Calu3 (cell line): ENCODE measurements around the gene PCBP4. TPM values are rescaled to one million over a fixed set of nuclear protein-coding genes. Genes with fewer than 3 reads are reported as not detected.
"Not testable (repeated sequence)": the region's sequence is repeated elsewhere in the genome, so short reads cannot be mapped to it uniquely, and the experiment has no call there.

Source experiments
- BruUV-seq: library from RNA; stranded (reverse); fragments of 400-500 nt; replicated peaks from 2 replicates; lab custom pipeline; 2021; lab: Mats Ljungman, UMichigan
- CTCF ChIA-PET: fragments of 300-600 bp; sonication (Branson Sonifier 250); formaldehyde crosslinking; loops from one replicate; lab custom pipeline; 2022; ENCODE audit warnings: antibody characterized with exemption; lab: Charles Lee
- DNase-seq: peaks from one replicate; pipeline ENCODE4 v3.0.0; 2022
- H3K27ac Mint-ChIP-seq: one replicate; pipeline ENCODE4 v1.8.0; 2022; ENCODE audit warnings: mixed read lengths; ENCODE audit not compliant: unreplicated experiment
- H3K27me3 Mint-ChIP-seq: one replicate; pipeline ENCODE4 v1.8.0; 2022; ENCODE audit warnings: mixed read lengths; ENCODE audit not compliant: unreplicated experiment
- H3K36me3 Mint-ChIP-seq: one replicate; pipeline ENCODE4 v1.8.0; 2022; ENCODE audit warnings: mild to moderate bottlenecking, moderate library complexity, mixed read lengths; ENCODE audit not compliant: insufficient read depth, unreplicated experiment
- H3K4me1 Mint-ChIP-seq: one replicate; pipeline ENCODE4 v1.8.0; 2022; ENCODE audit warnings: mild to moderate bottlenecking, low read depth, mixed read lengths; ENCODE audit not compliant: unreplicated experiment
- H3K4me3 Mint-ChIP-seq: one replicate; pipeline ENCODE4 v1.8.0; 2022; ENCODE audit warnings: mild to moderate bottlenecking, low read depth, moderate library complexity, mixed read lengths; ENCODE audit not compliant: unreplicated experiment
- H3K9me3 Mint-ChIP-seq: one replicate; pipeline ENCODE4 v1.8.0; 2022; ENCODE audit warnings: low read depth, mixed read lengths; ENCODE audit not compliant: unreplicated experiment
- intact Hi-C: fragments of 100-400 bp; cut with micrococcal nuclease; formaldehyde crosslinking; loops from one replicate; pipeline ENCODE4 v1.10.0; 2022; ENCODE audit not compliant: unreplicated experiment
- total RNA-seq: library from RNA; stranded (reverse); gene quantifications from 2 replicates; pipeline ENCODE4 v1.2.3, GENCODE V29; 2022
- TF ChIP-seq, protein P1 (sequence below): fragments of 200-600 bp; IDR thresholded peaks from one replicate; pipeline ENCODE4 v1.8.0; 2022; ENCODE audit warnings: antibody characterized with exemption; ENCODE audit not compliant: unreplicated experiment

Gene PCBP4
- total RNA-seq, 1 experiment from 2014 or later, result 31.5 TPM

DNA sequence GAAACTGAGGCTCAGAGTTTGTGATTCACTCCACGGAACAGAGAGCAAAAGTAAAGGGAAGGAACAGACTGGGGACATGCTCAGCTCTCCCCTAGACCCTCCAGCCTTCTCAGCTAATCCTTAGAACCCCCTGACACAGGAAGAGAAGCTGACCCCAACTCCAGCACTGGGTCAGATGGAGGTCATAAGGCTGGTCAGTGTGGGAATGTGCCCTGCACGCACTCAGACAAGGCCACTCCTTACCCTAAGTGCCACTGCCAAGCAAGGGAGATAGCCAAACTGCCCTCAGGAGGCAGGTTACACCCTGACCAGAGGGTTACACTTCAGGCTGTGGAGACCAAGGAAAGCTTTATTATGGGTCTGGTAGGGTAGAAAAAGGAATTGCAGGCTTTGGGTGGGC lies 27.3 kb upstream of the PCBP4 start:
- TF ChIP-seq, protein P1, sequence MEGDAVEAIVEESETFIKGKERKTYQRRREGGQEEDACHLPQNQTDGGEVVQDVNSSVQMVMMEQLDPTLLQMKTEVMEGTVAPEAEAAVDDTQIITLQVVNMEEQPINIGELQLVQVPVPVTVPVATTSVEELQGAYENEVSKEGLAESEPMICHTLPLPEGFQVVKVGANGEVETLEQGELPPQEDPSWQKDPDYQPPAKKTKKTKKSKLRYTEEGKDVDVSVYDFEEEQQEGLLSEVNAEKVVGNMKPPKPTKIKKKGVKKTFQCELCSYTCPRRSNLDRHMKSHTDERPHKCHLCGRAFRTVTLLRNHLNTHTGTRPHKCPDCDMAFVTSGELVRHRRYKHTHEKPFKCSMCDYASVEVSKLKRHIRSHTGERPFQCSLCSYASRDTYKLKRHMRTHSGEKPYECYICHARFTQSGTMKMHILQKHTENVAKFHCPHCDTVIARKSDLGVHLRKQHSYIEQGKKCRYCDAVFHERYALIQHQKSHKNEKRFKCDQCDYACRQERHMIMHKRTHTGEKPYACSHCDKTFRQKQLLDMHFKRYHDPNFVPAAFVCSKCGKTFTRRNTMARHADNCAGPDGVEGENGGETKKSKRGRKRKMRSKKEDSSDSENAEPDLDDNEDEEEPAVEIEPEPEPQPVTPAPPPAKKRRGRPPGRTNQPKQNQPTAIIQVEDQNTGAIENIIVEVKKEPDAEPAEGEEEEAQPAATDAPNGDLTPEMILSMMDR, result no peak
- TSS peak; percentile 62 for BruUV-seq
- DNase-seq, result no peak
- H3K27me3 Mint-ChIP-seq, result no peaks in the 10 kb centered on the region
- H3K4me3 Mint-ChIP-seq, result peak overlapping the region; percentile 89
- intact Hi-C loops, result no loop called here
- no peaks in the 10 kb centered on the region for H3K9me3 Mint-ChIP-seq
- H3K4me1 Mint-ChIP-seq, result peaks cover 26% of the 10 kb centered on the region
- CTCF ChIA-PET, result interaction anchor here (1.8 kb wide), 1 partner anchor 11 kb away, joined by 11 read pairs; the partner anchor contains the start of gene ACY1
- peak overlapping the region; percentile 99 for H3K27ac Mint-ChIP-seq
- H3K36me3 Mint-ChIP-seq, result peaks cover 63% of the 10 kb centered on the region

DNA sequence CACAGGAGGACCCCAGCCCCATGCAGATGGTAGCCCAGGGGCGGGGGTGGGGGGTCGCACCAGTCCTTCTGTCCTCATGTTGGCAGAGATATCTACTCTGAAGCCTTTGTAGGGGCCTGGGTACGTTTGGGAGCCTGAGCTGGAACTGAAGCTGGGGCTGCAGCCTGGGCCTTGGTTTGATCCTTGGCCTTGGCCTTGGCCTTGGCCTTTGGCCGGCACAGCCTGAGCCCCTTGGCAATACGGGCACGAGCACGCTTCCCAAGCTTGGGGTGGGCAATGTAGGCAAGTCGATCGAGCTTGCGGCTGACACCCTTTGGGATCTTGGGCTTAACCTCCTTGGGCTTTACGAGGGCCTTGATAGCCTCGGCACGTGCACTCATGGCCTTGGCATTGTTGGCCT lies 26.4 kb upstream of the PCBP4 start:
- DNase-seq, CTCF ChIA-PET, intact Hi-C loops, H3K9me3 Mint-ChIP-seq, H3K27me3 Mint-ChIP-seq, BruUV-seq, H3K27ac Mint-ChIP-seq: not testable (repeated sequence)
- Mint-ChIP-seq H3K4me3 (peak overlapping the region; percentile 89), H3K4me1 (peaks cover 26% of the 10 kb centered on the region), H3K36me3 (peaks cover 63% of the 10 kb centered on the region)

DNA sequence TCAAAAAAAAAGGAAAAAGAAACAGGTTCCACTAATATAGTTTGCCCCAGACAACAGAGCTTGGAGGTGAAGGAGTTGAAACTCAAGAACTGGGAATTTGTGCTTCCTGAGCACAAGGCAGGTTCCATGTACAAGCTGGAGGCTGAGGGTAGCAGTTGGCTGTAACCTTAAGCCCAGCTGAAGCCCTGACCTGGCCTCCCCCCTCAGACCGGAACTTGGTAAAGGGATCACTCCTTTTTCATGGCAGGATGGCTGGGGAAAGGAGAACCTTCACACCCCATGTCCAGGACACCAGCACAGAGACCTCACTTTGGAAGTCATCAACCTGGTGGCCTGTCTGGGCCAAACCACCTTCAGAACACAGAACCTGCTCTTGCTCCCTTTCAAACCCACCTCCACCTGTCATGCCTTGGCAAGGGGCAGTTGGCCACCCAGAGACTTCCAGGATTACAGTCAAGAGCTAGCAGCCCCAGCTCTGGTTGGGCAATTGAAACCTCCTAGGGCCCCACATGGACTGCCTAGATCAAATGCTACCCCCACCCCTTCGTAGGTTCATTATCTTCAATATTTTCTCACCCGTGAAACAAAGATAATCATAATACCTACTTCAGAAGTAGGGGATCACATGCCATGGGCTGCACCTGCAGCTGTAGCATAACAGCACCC lies 24.9 kb upstream of the PCBP4 start:
- H3K4me3 Mint-ChIP-seq, result no peak overlapping the region
- peaks cover 56% of the 10 kb centered on the region for H3K36me3 Mint-ChIP-seq
- BruUV-seq, result no TSS peak
- no peaks in the 10 kb centered on the region for H3K27me3 Mint-ChIP-seq
- TF ChIP-seq, protein P1, result no peak
- DNase-seq, result no peak
- H3K9me3 Mint-ChIP-seq, result no peaks in the 10 kb centered on the region
- CTCF ChIA-PET, result interaction anchor here (1.8 kb wide), 1 partner anchor 9 kb away, joined by 10 read pairs; the partner anchor contains the start of gene ACY1
- intact Hi-C loops, result no loop called here
- H3K4me1 Mint-ChIP-seq, result peaks cover 11% of the 10 kb centered on the region
- H3K27ac Mint-ChIP-seq, result no peak overlapping the region

DNA sequence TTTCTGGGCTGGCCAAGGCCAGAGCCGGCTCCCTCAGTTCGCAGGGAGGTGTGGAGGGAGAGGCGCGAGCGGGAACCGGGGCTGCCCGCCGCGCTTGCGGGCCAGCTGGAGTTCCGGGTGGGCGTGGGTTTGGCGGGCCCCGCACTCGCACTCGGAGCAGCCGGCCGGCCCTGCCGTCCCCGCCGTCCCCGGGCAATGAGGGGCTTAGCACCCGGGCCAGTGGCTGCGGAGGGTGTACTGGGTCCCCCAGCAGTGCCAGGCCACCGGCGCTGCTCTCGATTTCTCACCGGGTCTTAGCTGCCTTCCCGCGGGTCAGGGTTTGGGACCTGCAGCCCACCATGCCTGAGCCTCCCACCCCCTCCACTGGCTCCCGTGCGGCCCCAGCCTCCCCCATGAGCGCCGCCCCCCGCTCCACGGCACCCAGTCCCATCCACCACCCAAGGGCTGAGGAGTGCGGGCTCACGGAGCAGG lies 23.3 kb upstream of the PCBP4 start:
- intact Hi-C loops, H3K27me3 Mint-ChIP-seq, H3K27ac Mint-ChIP-seq, BruUV-seq, H3K4me3 Mint-ChIP-seq, H3K9me3 Mint-ChIP-seq, DNase-seq, H3K4me1 Mint-ChIP-seq: not testable (repeated sequence)
- CTCF ChIA-PET, result interaction anchor here (1.8 kb wide), 1 partner anchor 8 kb away, joined by 10 read pairs; the partner anchor contains the start of gene ACY1
- H3K36me3 Mint-ChIP-seq, result peaks cover 59% of the 10 kb centered on the region

DNA sequence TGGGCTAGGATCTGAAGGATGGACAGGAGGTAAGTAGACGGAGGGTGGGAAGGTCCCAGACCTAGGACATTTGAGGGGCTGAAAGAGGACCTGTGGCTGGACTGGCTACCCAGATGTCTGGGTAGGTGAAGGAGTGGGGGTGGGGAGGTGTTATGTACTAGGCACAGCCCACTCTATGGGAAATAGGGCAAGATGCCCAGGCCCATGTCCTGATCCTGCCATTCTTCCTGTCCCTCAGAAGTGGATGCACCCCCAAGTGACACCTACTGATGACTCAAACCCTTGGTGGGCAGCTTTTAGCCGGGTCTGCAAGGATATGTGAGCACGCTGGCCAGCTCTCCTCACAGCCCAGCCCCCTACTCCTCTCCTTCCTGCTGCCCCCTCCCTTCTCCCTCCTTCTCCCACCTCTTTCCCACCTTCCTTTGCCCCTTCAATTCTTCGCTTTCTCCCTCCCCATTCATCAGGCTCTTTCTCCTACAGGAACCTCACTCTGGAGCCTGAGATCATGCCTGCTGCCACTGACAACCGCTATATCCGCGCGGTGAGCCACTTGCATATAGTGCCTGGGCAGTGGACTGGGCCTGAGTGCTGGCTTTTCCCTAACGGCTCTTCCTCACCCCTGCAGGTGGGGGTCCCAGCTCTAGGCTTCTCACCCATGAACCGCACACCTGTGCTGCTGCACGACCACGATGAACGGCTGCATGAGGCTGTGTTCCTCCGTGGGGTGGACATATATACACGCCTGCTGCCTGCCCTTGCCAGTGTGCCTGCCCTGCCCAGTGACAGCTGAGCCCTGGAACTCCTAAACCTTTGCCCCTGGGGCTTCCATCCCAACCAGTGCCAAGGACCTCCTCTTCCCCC lies 21.3 kb upstream of the PCBP4 start:
- Mint-ChIP-seq H3K9me3 (no peaks in the 10 kb centered on the region), H3K4me3 (no peak overlapping the region), H3K27ac (peak overlapping the region; percentile 42), H3K4me1 (no peaks in the 10 kb centered on the region), H3K27me3 (no peaks in the 10 kb centered on the region), H3K36me3 (peaks cover 47% of the 10 kb centered on the region)
- BruUV-seq, result no TSS peak
- TF ChIP-seq, protein P1, result no peak
- DNase-seq, result no peak
- CTCF ChIA-PET, result interaction anchor here (0.7 kb wide), 1 partner anchor 360 kb away, joined by 9 read pairs; no protein-coding TSS in a partner anchor
- intact Hi-C loops, result no loop called here
